ENCODE measurements around the gene PDXDC1.
"Not testable (repeated sequence)": the region's sequence is repeated elsewhere in the genome, so short reads cannot be mapped to it uniquely, and the experiment has no call there.

The PDXDC1 gene

GRCh38 chr16:14974656-14975417, at the start of gene PDXDC1:
TSS of gene PDXDC1 (plus strand) at chr16:14975026. CDS start at chr16:14975200, 174 bp downstream.
- peak; percentile 93 for DNase-seq (ENCODE audit: insufficient read length, low spot score)
- FAIRE-seq, result peak; percentile 85

- FAIRE-seq; DNase-seq (ENCODE audit: insufficient read length, low spot score): not testable (repeated sequence)
These were observed 46.6 kb upstream of the PDXDC1 start for GRCh38 chr16:14928064-14928714.

GRCh38 chr16:14929176-14929575, 45.6 kb upstream of the PDXDC1 start:
- FAIRE-seq; DNase-seq (ENCODE audit: insufficient read length, low spot score): not testable (repeated sequence)

GRCh38 chr16:14930246-14930645, 44.6 kb upstream of the PDXDC1 start:
- DNase-seq (ENCODE audit: insufficient read length, low spot score); FAIRE-seq: not testable (repeated sequence)

- FAIRE-seq; DNase-seq (ENCODE audit: insufficient read length, low spot score): not testable (repeated sequence)
These were observed 43.9 kb upstream of the PDXDC1 start for GRCh38 chr16:14930971-14931370.

GRCh38 chr16:14932581-14933375, 42.0 kb upstream of the PDXDC1 start:
- DNase-seq (ENCODE audit: insufficient read length, low spot score); FAIRE-seq: not testable (repeated sequence)

- not testable (repeated sequence) for FAIRE-seq; DNase-seq (ENCODE audit: insufficient read length, low spot score)
These were observed 37.7 kb upstream of the PDXDC1 start, which contains the start of gene NPIPA1 for GRCh38 chr16:14937143-14937542. TSS of gene NPIPA1 (plus strand) at chr16:14937443. CDS start at chr16:14937443, 0 bp downstream.

GRCh38 chr16:14937994-14938393, 36.8 kb upstream of the PDXDC1 start:
- FAIRE-seq; DNase-seq (ENCODE audit: insufficient read length, low spot score): not testable (repeated sequence)

- DNase-seq (ENCODE audit: insufficient read length, low spot score); FAIRE-seq: not testable (repeated sequence)
These were observed 32.1 kb upstream of the PDXDC1 start for GRCh38 chr16:14942686-14943085.

GRCh38 chr16:14955546-14956231, 19.1 kb upstream of the PDXDC1 start:
- no peak for DNase-seq (ENCODE audit: insufficient read length, low spot score)
- no peak for FAIRE-seq

- DNase-seq (ENCODE audit: insufficient read length, low spot score) (no peak), FAIRE-seq (no peak)
These were observed 17.1 kb upstream of the PDXDC1 start for GRCh38 chr16:14957576-14958322.

- FAIRE-seq (no peak), DNase-seq (ENCODE audit: insufficient read length, low spot score) (no peak)
These were observed 16.6 kb upstream of the PDXDC1 start for GRCh38 chr16:14958323-14958600.

GRCh38 chr16:14958970-14959369, 15.9 kb upstream of the PDXDC1 start:
- DNase-seq (ENCODE audit: insufficient read length, low spot score) (no peak), FAIRE-seq (no peak)

- FAIRE-seq, result no peak
- DNase-seq (ENCODE audit: insufficient read length, low spot score), result no peak
These were observed 13.2 kb upstream of the PDXDC1 start for GRCh38 chr16:14961405-14962186.

GRCh38 chr16:14963281-14964173, 11.3 kb upstream of the PDXDC1 start:
- DNase-seq (ENCODE audit: insufficient read length, low spot score) (no peak), FAIRE-seq (no peak)

GRCh38 chr16:14965328-14965727, 9.5 kb upstream of the PDXDC1 start:
- no peak for FAIRE-seq
- DNase-seq (ENCODE audit: insufficient read length, low spot score), result no peak

GRCh38 chr16:14969795-14970194, 5.0 kb upstream of the PDXDC1 start:
- FAIRE-seq; DNase-seq (ENCODE audit: insufficient read length, low spot score): not testable (repeated sequence)

GRCh38 chr16:14971621-14972228, 3.1 kb upstream of the PDXDC1 start:
- not testable (repeated sequence) for DNase-seq (ENCODE audit: insufficient read length, low spot score); FAIRE-seq
